ENCODE measurements around the gene TNS1. TPM values are rescaled to one million over a fixed set of nuclear protein-coding genes. Genes with fewer than 3 reads are reported as not detected.

TNS1 gene
- total RNA-seq, 1 experiment from 2014 or later, result 6.2 TPM

DNA sequence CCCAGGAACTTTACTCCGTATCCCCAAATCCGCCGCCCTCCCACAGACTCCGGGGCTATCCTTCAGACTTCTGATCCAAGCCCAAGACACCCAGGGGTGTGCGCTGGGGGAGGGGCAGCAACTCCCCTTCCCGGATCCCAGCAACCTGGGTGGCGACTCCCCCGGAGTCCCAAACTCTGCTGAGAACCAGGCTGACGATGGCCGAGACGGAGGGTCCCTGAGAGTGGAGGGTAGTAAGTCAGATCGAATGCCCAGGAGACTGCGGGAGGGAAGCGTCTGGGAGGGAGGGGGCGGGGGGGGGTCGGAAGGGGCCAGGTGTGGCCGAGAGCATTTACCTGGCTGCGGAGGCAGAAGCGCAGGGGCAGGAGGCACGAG is 7.0 kb upstream of the TNS1 start:
- ATAC-seq, result no peak; the same call in none of the 2 replicates
- RAD21 ChIA-PET (ENCODE audit: low non-redundant PET in 1 of 2, low total read pairs in 2 of 2, uncharacterized antibody in 2 of 2, unreplicated experiment in 2 of 2), result no interaction called here
- H3K9me2 ChIP-seq (ENCODE audit: insufficient read depth), result no peaks in the 10 kb centered on the region
- no peaks in the 10 kb centered on the region for H3K36me3 ChIP-seq (ENCODE audit: control insufficient read depth in 1 of 2, insufficient read depth in 2 of 2, low read length in 2 of 2)
- BruUV-seq (replicated peaks), result no TSS peak
- peak overlapping the region; percentile 47; the same call in 1 of the 2 replicates for H3K27ac ChIP-seq (ENCODE audit: low read depth, low read length)
- H4K20me1 ChIP-seq (ENCODE audit: insufficient read depth), result no peaks in the 10 kb centered on the region
- POLR2A ChIA-PET, result no interaction called here
- peak overlapping the region; percentile 63 for H3K9ac ChIP-seq (ENCODE audit: low read length)
- H2AFZ ChIP-seq (ENCODE audit: low read depth, low read length, poor library complexity, severe bottlenecking), result peak overlapping the region; percentile 82
- H3K9me3 ChIP-seq (ENCODE audit: control insufficient read depth in 1 of 2, insufficient read depth in 1 of 2, low read depth in 1 of 2, low read length in 2 of 2), result no peaks in the 10 kb centered on the region
- peak overlapping the region; percentile 62 to 69 for H3K4me3 ChIP-seq (replicated peaks in 1 of 2; ENCODE audit: low read depth in 1 of 2, low read length in 2 of 2)
- peak overlapping the region; percentile 88 for H3K4me2 ChIP-seq (ENCODE audit: low read length)
- TF ChIP-seq JUND (IDR thresholded peaks at IDR 0.05) (no peak), ELF1 (IDR thresholded peaks at IDR 0.05; ENCODE audit: borderline replicate concordance, low read depth) (no peak), EGR1 (IDR thresholded peaks at IDR 0.05; ENCODE audit: low read depth) (no peak), CBX3 (IDR thresholded peaks at IDR 0.05; ENCODE audit: low read depth) (no peak), POLR2AphosphoS5 (IDR thresholded peaks at IDR 0.05; ENCODE audit: low read depth, low read length) (no peak), TCF7L2 (IDR thresholded peaks at IDR 0.05; ENCODE audit: borderline replicate concordance, extremely low read depth, insufficient read depth, insufficient read length) (no peak), EZH2 (IDR thresholded peaks at IDR 0.05) (no peak), ZBTB33 (IDR thresholded peaks at IDR 0.05; ENCODE audit: extremely low read depth, insufficient replicate concordance, low read length) (no peak), SIN3A (IDR thresholded peaks at IDR 0.05; ENCODE audit: low read depth) (no peak), ZNF274 (IDR thresholded peaks at IDR 0.05; ENCODE audit: low read depth, low read length) (no peak), SP1 (IDR thresholded peaks at IDR 0.05; ENCODE audit: low read depth) (no peak), EZH2phosphoT487 (IDR thresholded peaks at IDR 0.05; ENCODE audit: borderline replicate concordance) (no peak), FOSL1 (IDR thresholded peaks at IDR 0.05; ENCODE audit: low read depth) (no peak)
- TF ChIP-seq, protein P1, sequence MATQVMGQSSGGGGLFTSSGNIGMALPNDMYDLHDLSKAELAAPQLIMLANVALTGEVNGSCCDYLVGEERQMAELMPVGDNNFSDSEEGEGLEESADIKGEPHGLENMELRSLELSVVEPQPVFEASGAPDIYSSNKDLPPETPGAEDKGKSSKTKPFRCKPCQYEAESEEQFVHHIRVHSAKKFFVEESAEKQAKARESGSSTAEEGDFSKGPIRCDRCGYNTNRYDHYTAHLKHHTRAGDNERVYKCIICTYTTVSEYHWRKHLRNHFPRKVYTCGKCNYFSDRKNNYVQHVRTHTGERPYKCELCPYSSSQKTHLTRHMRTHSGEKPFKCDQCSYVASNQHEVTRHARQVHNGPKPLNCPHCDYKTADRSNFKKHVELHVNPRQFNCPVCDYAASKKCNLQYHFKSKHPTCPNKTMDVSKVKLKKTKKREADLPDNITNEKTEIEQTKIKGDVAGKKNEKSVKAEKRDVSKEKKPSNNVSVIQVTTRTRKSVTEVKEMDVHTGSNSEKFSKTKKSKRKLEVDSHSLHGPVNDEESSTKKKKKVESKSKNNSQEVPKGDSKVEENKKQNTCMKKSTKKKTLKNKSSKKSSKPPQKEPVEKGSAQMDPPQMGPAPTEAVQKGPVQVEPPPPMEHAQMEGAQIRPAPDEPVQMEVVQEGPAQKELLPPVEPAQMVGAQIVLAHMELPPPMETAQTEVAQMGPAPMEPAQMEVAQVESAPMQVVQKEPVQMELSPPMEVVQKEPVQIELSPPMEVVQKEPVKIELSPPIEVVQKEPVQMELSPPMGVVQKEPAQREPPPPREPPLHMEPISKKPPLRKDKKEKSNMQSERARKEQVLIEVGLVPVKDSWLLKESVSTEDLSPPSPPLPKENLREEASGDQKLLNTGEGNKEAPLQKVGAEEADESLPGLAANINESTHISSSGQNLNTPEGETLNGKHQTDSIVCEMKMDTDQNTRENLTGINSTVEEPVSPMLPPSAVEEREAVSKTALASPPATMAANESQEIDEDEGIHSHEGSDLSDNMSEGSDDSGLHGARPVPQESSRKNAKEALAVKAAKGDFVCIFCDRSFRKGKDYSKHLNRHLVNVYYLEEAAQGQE (IDR thresholded peaks at IDR 0.05; ENCODE audit: low read depth), result no peak
- intact Hi-C loops (cut with micrococcal nuclease), result no loop called here
- no peak for DNase-seq (ENCODE audit: low read depth, low spot score)
- CTCF ChIA-PET, result interaction anchor here (5.1 kb wide), 1 partner anchor 16 kb away, joined by 26 read pairs; no protein-coding TSS in a partner anchor
- peaks cover 15 to 42% of the 10 kb centered on the region in 2 experiments for H3K4me1 ChIP-seq (ENCODE audit: control insufficient read depth in 1 of 2, insufficient read depth in 2 of 2, low read length in 2 of 2)
- no peaks in the 10 kb centered on the region for H3K79me2 ChIP-seq (ENCODE audit: insufficient read depth, low read length)
- no peaks in the 10 kb centered on the region for H3K27me3 ChIP-seq (ENCODE audit: insufficient read depth, low read length)

All from HCT116 (cell line).